GM21528 (cell line): ENCODE measurements around the gene PPP1R14C.
"Not testable (repeated sequence)": the region's sequence is repeated elsewhere in the genome, so short reads cannot be mapped to it uniquely, and the experiment has no call there.

Experiments used
- ATAC-seq: cut with Tn5 transposase; IDR thresholded peaks from one replicate; pipeline ENCODE4 v1.9.1; 2021; ENCODE audit warnings: mild to moderate bottlenecking, moderate library complexity; ENCODE audit not compliant: unreplicated experiment, low FRiP score

PPP1R14C gene

GRCh38 chr6:150137711-150138110 is 5.1 kb upstream of the PPP1R14C start:
- not testable (repeated sequence) for ATAC-seq

DNA sequence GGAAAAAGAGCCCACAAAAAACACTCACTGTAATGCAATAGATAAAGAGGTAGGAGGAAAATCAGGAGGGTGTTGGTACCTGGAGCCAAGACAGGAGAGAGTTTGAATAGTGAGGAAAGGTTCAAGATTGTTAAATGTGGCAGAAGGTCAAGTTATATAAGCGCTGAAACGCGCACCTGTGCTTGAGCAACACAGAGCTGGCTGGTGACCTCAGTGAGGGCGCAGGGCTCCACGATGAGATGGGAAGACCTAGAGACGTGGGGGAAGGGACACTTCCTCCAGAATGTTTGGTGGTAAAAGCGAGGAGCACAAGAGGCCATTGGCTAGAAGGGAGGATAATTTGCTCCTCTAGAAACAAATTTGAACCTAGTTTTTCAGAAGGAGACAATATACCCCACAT is 4.2 kb upstream of the PPP1R14C start:
- no peak for ATAC-seq

GRCh38 chr6:150139533-150139932 is 3.3 kb upstream of the PPP1R14C start:
- ATAC-seq: no peak

GRCh38 chr6:150140236-150140969 is 2.4 kb upstream of the PPP1R14C start:
- no peak for ATAC-seq

GRCh38 chr6:150142097-150142669 is 661 bp upstream of the PPP1R14C start:
- no peak for ATAC-seq

DNA sequence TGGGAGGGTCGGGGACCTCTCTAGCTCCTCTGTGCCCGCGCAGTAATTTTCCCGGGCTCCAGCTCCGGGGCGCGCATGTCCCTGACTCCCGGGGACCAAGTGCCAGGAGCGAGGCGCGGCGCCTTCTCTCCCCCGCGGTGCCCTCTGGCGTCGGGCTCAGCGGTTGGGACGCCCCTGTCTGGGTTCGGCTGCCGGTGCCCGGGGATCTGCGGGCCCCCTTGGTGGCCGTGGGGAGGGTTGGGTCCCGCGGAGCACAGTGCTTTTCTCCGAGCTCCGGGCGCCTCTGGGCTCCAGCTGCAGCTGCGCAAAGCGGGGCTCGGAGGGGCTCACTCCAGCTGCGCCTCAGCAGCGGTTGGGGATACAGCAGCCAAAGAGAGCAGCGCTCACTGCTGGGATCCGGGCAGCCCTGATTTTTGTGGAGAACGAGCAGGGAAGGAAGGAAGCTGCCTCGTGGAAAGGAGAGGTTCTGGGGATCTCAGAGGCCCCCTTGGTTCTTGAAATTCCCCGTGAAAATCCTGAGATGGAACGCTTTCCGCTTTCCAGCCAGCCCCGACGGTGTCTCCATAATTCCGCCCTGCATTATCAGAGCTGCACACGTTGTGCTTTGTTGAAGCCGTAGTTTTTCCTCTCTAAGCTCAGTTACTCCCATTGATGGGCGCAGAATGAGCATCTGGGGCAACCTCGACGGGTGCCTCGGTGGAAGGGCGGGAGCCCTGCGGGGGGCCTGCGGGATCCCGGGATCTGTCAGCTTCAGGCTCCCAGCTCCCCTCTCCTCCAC is 861 bp downstream of the PPP1R14C start:
- no peak for ATAC-seq

GRCh38 chr6:150144294-150144868 is 1.5 kb downstream of the PPP1R14C start:
- ATAC-seq: no peak

DNA sequence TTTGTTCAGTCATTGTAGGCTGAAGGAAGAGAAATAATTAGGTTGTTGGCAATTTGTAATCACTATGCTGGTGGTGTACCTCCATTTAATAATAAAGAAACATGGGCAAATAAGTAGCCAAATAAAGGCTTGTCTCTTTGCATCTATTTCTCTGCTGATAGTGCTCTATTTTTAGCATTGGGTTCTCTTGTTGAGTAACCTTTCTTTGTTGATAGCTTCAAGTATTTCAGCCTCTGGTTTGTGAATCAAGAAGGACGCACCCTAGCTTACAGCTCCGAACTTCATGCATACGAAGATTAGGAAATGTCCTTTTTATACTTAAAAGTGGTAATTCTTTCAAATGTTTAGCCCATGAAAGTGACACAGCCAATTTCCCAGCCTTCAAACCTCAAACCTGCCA is 2.6 kb downstream of the PPP1R14C start:
- no peak for ATAC-seq

- no peak for ATAC-seq
Observed at GRCh38 chr6:150145830-150146229, 3.0 kb downstream of the PPP1R14C start.

DNA sequence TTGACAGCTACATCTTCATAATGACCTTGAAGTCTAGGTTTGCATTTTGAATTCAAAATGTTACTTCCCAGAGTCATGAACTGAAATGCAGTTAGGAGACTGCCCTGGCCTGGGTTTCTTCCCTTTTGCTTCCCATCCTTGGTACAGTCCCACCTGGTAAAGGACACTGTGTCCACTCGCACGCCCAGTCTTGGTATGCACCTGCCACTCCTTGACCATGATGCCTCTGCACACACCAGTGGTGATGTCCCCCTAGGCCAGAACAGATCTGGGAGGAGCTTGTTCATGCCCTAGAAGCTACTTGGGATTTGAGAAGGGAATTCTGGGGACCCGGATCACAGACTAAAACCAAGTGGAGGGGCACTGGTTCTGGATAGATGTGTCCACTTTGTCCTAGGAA is 3.6 kb downstream of the PPP1R14C start:
- ATAC-seq: no peak

DNA sequence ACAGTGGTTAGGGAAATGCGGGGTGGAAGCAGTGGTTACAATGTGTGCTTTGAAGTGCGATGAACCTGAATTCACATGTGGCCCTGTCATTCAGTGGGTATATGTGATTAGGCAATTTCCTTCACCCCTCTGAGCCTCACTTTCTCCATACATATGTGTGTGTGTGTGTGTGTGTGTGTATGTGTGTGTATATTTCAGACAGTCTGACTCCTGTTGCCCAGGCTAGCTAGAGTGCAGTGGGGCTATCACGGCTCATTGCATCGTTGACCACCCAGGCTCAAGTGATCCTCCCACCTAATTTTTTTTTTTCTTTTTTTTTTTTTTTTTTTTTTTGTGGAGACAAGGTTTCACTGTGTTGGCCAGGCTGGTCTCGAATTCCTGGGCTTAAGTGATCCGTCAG is 6.3 kb downstream of the PPP1R14C start:
- no peak for ATAC-seq

GRCh38 chr6:150150458-150150820 is 7.6 kb downstream of the PPP1R14C start:
- ATAC-seq: no peak

GRCh38 chr6:150150821-150151646 is 8.2 kb downstream of the PPP1R14C start:
- no peak for ATAC-seq

GRCh38 chr6:150152891-150153876 is 10.3 kb downstream of the PPP1R14C start:
- no peak for ATAC-seq

DNA sequence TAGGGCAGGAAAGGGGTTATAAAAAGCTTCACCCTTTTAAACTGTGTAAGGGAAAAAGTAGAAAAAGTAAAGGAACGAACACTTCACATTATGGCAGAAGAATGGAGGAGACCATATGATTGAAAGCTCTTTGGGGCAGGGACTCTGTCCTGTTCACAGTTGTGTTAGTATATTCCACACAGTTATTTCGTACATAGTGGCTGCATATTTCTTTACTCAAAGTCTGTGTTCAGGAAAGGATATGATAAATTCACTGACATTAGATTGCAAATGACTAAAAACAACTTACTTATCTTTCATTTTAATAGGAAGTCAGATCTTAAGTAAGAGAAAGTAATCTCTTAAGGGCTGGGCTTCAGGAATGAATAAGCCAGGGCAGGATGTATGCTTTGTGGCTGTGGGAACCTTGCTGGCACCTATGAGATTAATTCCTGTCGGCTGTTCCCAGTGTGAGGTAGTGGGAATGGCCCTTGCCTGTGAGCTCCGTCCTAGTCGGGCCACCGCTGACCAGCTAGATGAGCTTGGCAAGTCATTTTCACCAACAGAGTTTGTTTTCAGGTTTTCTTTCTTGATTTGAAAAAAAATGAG is 11.2 kb downstream of the PPP1R14C start:
- ATAC-seq: no peak

DNA sequence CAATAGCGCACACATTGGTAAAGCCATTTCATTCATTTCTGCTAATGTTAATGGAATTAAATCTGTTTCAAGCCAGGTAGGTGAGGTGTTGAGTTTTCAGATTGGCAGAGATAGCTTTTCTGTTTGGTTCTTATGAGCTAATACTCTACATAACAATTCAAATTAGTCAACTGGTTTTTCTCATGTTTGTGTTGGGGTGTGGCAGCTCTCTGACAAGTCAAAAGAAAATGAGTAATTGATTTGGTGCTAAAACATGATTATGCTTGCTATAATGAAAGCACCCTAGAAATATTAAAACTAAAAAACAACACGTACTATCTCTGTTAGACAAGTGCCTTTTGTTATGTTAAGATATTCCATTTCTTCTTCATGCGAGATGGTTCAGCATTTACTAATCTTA is 13.6 kb downstream of the PPP1R14C start:
- no peak for ATAC-seq

DNA sequence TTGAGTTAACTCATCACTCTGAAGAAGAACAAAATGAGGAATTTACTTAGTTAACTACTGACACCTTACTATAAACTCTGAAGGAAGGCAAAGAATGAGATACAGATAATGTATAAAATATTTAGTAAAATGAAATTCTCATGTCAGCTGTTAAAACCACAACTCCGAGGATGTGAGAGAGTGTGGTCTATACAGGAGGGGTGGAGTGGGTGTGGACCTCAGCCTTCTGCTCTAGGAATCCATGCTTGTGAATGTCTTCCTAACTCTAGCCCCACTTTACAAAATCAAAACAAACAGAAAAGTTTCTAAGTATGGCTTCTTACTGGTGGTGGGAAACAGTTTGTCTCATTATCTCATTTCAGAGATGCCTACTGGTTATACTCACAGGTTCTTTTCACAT is 14.2 kb downstream of the PPP1R14C start:
- ATAC-seq: no peak

DNA sequence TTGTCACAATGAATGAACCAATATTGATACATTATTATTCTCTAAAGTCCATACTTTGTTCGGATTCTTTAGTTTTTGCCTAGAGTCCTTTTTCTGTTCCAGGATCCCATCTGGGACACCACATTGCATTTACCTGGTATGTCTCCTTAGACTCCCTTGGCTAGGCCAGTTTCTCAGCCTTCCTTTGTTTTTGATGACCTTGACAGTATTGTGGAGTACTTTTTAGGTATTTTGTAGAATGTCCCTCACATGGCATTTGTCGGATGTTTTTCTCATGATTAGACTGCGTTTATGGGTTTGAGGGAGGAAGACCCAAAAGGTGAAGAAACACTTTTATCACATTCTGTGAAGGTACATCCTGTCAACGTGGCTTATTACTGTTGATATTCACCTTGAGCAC is 16.9 kb downstream of the PPP1R14C start:
- ATAC-seq: no peak

DNA sequence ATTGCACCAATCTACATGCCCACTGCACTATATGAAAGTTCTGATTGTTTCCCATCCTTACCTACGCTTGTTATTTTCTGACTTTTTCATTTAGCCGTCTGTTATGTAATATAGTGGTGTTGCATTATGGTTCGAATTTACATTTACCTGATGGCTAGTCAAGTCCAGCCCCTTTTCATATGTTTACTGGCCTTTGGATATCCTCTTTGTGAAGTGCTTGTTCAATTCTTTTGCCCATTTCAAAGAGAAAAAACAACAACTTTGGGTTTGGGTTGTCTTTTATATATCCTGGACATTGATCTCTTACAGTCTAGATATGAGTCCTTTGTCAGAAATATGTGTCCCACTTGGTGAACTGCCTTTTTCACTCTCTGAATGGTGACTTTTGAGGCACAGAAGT is 21.1 kb downstream of the PPP1R14C start:
- no peak for ATAC-seq
